ENCODE data around the gene SCYGR7. TPM values are rescaled to one million over a fixed set of nuclear protein-coding genes. Genes with fewer than 3 reads are reported as not detected.
A peak's percentile ranks its signal among the peaks of the same experiment; 100 is the strongest.
"Not testable (repeated sequence)": the region's sequence is repeated elsewhere in the genome, so short reads cannot be mapped to it uniquely, and the experiment has no call there.

SCYGR7 gene, protein sequence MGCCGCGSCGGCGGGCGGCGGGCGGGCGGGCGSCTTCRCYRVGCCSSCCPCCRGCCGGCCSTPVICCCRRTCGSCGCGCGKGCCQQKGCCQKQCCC
- total RNA-seq = not detected

DNA sequence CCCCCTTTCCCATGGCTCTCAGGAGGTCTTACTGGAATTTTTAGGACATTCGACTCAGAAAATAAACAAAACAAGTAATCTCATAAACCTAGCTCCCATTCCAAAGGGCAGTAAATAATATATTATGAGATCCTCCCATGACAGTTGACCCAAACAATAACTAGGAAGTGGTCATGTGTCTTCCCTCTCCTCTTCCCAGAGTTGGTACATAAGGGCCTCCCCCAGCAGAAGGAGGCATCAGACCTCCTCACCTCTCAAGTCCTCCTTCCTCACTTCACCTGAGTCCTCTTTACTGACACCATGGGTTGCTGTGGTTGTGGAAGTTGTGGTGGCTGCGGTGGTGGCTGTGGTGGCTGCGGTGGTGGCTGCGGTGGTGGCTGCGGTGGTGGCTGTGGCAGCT lies at the start of gene SCYGR7:
Gene SCYGR7 (plus strand): TSS at position 301 of the 400 bp plus-strand sequence. CDS start 0 bp downstream, at position 301.
- DNase-seq (ENCODE audit: low spot score) = no peak

DNA sequence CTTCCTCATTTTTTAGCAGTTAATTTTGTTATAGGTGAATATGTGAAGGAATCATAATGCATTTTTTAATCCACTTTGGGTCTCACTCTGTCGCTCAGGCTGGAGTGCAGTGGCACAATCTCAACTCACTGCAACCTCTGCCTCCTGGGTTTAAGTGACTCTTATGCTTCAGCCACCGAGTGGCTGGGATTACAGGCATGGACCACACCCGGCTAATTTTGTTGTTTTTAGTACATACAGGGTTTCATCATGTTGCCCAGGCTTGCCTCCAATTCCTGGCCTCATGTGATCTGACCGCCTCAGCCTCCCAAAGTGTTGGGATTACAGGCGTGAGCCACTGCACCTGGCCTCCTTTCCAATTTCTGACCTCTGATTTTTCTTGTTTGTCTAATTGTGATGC lies 43.9 kb upstream of the SCYGR7 start:
- no peak for DNase-seq (ENCODE audit: low spot score)

DNA sequence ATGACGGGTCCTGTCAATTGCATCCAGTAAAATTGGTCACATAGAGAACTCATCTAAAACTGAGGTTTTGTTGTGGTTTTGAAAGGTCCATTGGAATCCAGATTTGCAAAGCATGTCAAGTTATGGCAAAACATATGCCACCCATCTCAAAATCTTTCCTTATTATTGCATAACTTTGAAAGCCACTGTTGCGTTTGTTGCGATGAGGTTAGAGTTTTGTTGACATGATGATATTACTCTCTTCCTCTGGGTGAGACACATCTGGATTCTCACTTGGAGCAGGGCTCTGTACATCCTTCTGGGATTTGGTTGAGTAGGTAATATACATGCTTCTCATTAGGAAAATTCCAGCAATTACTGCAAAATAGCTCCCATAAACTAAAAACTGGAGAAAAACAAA lies 40.9 kb upstream of the SCYGR7 start:
- no peak for DNase-seq (ENCODE audit: low spot score)

DNA sequence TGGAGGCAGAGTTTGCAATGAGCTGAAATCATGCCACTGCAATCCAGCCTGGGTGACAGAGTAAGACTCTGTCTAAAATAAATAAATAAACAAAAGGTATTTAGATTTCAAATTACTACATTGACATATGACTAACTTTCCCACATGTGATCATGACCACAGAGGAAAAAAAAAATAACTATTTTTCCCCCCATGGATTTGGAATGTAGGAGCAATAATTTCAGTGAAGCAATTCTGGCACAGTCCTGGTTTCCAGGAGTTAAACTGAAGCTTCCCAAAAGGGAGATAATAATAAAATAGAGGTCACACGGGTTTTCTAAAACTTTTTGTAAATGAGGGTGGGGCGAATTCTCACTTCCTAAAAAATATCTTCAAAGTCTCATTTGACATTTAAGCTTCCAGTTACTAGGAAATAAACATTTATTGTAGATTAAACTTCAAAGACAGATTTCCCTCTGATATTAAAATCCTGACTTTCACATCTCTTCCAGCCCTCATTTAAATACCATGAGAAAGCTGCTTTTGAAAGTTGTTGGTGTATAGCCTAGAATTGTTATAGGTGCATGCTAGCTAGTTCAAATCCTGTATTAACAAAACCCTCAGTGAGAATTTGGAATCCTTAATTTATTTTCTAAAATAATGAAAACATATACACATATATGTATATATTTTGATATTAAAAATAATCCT lies 31.0 kb upstream of the SCYGR7 start:
- DNase-seq (ENCODE audit: low spot score) = no peak

DNA sequence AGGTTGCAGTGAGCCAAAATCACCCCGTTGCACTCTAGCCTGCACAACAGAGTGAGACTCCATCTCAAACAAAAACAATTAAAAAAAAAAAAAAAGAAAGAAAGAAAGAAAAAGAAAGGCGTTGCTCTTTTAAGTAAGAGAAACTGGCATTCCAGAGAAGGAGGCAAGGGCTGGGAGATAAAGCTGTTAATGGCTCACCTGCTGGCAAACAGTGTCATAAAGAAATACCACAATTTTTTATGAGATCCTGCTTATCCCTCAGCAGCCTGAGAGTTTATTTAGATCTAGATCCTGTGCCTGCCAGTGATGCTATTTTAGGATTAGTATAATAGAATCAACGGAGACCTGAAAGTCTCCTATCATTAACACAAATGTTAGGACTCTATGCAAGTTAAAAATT lies 26.6 kb upstream of the SCYGR7 start:
- DNase-seq (ENCODE audit: low spot score) = no peak

DNA sequence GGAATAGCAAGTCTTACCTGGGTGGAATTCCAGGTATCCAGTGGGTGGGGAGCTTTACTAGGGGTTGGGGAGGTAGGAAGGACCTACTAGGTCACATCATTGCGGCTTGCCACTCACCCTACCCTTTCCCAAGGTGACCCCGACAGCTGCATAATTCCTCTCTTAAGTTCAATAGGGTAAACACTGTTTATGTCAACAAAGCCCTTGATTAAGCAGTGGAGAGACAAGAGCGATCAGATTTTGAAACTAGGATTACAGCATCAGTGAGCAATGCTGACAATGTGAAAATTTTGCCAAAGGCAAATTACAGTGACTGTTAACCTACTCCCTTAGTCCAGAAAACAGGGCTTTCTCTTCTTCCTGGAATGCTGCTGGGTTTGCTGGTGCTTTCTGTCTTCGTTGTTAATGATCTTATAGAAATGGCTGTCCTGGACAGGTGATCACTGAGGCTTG lies 24.8 kb upstream of the SCYGR7 start:
- DNase-seq (ENCODE audit: low spot score) = peak; percentile 58

DNA sequence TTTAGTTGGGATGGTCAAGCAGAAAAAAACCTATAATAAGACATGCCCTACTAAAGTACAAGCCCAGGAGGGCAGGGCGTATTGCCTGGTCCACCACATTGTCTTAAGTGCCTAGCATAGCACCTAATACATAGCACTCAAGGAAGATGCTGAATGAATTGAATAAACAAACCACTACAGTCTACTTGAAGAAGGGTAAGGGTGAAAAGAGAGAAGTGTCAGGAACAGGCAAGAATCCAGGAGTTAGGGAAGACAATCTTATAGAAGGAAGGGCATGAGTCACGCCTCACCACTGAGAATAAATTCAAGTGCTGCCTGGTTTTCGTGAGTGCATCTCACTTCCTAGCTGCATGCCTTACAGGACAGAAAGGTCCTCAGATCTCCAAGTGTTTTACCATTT lies 24.2 kb upstream of the SCYGR7 start:
- no peak for DNase-seq (ENCODE audit: low spot score)

DNA sequence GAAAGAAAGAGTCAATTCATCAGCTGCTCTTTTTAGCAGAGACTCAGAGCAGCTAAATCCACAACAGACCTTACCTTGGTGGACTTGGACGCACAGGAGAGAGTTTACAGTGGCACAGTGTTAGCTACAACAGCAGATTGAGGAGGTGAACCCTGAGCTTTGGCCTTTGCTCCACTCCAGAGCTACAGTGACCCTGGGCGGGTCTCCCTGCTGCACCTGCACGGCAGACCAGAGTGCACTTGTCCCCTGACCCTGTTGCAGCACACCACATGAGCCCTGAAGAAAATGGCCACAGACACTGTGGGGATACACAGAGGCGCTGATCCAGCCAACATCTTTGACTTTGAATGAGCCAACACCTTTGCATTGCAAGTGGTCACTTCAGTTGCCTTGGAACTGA lies 21.3 kb upstream of the SCYGR7 start:
- no peak for DNase-seq (ENCODE audit: low spot score)

DNA sequence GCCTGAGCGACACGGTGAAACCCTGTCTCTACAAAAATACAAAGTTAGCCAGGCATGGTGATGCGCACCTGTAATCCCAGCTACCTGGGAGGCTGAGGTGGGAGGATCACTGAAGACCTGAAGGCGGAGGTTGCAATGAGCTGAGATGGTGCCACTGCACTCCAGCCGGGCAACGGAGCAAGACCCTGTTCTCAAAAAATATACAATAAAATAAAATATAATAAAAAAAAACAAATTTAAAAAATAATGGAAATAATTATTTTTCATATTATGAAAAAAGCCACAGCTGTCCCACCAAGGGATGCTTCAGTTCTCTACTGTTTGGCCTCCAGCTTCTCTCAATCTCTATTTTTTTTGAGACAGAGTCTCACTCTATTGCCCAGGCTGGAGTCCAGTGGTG lies 20.7 kb upstream of the SCYGR7 start:
- DNase-seq (ENCODE audit: low spot score) = no peak

DNA sequence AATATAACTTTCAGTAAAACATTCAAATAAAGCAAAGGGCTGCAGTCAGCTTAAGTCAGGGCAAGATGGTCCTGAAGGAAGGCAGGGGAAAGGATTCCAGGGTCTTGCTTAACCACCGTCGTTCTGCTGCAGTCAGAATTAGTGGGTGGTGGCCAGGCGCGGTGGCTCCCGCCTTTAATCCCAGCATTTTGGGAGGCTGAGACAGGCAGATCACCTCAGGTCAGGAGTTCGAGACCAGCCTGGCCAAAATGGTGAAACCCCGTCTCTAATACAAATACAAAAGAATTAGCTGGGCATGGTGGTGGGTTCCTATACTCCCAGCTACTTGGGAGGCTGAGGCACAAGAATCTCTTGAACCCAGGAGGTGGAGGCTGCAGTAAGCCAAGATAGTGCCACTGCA lies 17.1 kb upstream of the SCYGR7 start:
- no peak for DNase-seq (ENCODE audit: low spot score)

DNA sequence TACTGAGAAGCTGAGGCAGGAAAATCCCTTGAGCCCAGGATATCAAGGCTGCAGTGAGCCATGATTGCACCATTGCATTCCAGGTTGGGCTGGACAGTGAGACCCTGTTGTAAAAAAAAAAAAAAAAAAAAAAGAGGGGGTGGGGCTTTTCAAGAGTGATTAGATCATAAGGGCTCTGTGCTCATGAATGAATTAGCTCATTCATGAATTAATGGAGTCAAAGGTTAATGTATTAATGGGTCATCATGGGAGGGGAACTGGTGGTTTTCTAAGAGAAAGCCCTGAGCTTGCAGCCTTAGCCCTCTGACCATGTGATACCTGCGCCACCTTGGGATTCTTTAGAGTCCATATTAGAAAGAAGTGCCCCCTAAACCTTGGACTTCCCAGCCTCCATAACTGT lies 14.8 kb upstream of the SCYGR7 start:
- DNase-seq (ENCODE audit: low spot score) = no peak

DNA sequence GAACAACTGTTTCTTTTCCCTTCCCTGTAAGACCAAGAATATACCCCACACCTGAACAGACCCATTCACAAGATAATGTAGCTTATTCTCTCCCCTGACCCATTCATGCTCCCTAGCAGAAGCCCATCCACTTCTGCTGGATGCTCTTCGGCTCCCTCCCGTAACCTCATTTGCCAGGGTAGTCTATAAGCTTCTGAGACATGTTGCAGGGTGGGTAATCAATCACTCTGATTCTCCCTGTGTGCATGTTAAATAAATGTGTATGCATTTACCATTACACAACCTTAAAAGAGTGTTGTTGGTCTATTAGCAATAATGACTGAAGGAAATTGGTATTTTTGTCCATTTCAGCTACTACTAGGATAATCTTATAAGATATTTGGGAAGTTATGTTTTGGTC lies 11.6 kb upstream of the SCYGR7 start:
- DNase-seq (ENCODE audit: low spot score) = no peak

DNA sequence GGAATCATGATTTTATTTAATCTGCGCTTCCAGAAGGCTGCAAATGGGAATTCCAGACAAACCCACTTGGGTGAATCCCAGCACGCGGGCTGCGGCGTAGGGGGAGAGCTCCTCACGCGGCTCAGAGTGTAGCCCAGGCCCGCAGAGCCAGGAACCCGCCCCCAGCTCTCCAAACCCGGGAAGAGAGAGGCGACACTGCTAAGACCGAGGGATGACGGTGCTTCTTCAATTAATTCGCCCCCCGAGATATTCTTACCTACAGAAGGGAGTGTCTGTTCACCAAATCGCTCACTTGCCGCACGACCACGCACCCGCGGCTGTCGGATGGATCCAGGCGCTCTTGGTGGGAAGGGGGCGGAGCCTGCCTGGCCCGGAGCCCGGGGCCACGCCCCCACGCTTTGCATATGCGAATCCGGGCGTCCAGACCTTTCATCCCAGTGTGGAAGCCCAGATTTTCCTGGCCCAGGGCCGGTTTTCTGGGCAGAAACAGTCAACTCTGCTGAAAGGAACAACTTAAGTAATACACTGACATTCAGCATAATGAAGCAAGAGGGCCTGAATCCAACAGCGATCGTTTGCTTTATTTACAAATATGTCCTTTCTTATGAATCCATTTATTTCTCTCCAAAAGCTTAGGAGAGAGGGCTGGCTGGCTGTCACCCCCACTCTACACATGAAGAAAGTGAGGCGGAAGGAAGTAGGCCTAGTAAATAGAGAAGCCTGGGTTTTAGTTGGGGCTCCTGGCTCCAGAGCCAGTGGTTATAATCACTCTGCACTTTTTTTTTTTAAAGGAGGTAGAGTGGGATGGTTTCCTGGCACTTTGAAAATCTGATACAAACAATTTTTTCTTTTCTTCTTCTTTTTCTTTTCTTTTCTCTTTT lies 10.2 kb upstream of the SCYGR7 start, which contains the start of gene SLC19A3:
Gene SLC19A3 (minus strand): TSS at position 342 of the 881 bp plus-strand sequence. CDS start 15,710 bp downstream, outside the sequence.
- peak; percentile 94 for DNase-seq (ENCODE audit: low spot score)

DNA sequence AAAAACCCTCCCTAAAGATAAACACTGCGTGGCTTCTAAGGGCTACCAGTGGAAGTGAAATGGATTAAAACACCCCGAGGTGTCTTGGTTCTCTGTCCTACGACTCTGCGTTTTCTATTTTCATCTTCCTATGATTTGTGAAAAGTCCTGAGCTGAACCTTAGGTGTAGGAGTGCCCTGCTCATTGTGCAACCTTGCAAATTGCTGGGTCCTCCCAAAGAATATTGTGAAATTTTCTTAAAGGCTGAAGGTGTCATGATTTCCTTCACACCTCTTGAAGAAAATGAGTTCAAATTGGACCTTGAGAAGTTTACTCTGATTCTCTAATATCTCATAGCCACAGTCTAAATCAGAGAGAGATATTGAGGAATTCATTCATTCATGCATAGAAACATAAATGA lies 8.5 kb upstream of the SCYGR7 start:
- DNase-seq (ENCODE audit: low spot score) = no peak

DNA sequence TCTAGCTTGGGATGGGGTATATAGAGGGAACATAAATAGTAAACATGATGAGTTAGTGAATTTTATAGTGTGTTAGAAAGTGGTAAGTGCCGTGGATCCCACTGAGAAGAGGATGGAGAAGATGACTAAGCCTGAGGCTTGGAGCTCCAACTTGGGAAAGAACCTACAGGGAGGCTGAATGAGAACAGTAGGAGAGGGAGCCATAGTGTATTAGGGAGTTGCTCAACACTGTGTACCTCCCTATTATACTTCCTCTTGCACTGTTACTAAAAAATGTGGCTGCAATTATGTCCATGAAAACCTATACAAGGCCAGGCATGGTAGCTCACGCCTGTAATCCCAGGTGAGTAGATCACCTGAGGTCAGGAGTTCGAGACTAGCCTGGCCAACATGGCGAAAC lies 7.5 kb upstream of the SCYGR7 start:
- no peak for DNase-seq (ENCODE audit: low spot score)

DNA sequence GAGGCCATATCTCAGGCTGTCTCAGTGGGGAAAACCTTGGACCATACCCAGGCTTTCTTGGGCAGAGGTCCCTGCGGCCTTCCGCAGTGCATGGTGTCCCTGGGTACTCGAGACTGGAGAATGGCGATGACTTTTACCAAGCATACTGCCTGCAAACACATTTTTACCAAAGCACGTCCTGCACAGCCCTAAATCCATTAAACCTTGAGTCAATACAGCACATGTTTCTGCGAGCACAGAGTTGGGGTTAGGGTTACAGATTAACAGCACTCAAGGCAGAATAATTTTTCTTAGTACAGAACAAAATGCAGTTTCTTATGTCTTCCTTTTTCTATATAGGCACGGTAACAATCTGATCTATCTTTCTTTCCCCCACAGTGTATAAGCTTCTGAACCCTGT lies 5.3 kb upstream of the SCYGR7 start:
- DNase-seq (ENCODE audit: low spot score) = not testable (repeated sequence)

DNA sequence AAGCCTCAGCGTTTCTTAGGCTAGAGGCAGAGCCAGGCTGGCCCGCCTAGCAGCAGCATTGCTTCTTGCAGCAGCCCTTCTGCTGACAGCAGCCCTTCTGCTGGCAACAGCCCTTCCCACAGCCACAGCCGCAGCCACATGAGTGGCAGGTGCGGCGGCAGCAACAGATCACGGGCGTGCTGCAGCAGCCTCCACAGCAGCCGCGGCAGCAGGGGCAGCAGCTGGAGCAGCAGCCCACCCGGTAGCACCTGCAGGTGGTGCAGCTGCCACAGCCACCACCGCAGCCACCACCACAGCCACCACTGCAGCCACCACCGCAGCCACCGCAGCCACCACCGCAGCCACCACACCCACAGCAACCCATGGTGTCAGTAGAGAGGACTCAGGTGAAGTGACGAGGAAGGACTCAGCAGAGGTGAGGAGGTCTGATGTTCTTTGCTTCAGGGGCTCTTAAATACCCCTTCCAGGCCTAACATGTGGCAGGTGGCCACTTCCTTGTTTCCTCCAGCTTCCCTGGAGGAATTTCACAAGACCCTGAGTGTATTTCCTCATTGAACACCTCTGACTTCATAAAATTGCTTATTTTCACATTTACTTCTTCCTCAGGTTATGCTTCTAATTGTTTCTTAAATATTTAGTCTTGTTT lies 3.6 kb upstream of the SCYGR7 start, which contains the start of gene SCYGR6:
Gene SCYGR6 (minus strand): TSS at position 364 of the 646 bp plus-strand sequence. CDS start 0 bp downstream, at position 364.
- DNase-seq (ENCODE audit: low spot score) = no peak

DNA sequence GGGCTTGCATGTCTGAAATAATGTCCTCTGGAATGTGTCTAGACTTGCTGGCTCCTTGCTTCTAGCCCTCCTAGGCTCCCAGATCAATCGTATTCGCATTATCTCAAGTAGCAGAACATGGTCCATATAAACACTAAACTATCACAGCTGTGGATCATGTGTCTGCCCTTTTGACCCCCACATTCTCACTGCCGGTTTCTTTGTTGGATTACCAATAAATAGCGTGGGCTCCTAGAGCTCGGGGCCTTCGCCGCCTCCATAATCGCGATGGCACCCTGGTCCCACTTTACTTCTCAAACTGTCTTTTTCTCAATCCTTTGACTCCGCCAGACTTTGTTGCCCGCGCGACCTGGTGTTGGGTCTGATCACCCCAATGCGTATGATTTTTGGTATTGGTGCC lies 11.2 kb downstream of the SCYGR7 start:
- DNase-seq (ENCODE audit: low spot score) = no peak

DNA sequence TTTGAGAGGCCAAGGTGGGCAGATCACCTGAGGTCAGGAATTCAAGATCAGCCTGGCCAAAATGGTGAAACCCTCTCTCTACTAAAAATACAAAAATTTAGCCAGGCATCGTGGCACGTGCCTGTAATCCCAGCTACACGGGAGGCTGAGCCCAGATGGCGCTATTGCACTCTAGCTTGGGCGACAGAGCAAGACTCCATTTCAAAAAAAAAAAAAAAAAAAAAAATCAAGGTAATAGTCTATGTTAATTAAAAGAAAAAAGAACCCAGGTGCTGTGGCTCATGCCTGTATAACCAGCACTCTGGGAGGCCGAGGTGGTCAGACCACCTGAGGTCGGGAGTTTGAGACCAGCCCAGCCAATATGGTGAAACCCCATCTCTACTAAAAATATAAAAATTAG lies 12.6 kb downstream of the SCYGR7 start:
- DNase-seq (ENCODE audit: low spot score) = not testable (repeated sequence)

DNA sequence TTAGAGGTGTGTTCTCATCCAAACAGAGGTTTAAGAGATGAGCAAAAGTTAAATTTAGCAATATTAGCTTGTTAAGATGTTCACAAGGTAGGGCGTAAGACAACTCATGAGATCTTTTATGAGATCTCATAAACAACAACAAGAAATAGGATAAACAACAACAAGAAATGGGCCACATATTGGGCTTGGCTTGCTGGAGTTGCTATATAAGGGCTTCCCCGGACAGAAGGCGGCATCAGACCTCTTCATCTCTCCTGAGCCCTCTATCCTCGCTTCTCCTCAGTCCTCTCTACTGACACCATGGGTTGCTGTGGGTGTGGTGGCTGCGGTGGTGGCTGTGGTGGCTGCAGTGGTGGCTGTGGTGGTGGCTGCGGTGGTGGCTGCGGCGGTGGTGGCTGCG lies 17.5 kb downstream of the SCYGR7 start, which contains the start of gene SCYGR8:
Gene SCYGR8 (plus strand): TSS at position 301 of the 400 bp plus-strand sequence. CDS start 0 bp downstream, at position 301.
- no peak for DNase-seq (ENCODE audit: low spot score)

DNA sequence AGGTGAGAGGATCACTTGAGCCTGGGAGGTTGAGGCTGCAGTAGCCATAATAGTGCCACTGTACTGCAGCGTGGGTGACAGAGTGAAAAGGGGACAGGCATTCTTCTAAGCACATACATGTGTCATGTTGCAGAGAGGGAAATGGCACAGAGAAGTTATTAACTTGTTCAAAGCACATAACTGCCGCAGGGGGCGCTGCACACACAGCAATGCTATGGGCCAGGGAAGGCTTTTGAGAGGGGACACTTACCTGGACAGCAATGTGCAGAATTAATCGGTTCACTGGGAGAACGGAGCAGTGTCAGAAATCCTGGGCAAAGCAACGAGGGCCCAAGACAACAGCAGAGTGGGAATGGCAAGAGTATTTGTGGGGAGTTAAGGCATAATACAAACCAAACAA lies 19.9 kb downstream of the SCYGR7 start:
- DNase-seq (ENCODE audit: low spot score) = no peak

DNA sequence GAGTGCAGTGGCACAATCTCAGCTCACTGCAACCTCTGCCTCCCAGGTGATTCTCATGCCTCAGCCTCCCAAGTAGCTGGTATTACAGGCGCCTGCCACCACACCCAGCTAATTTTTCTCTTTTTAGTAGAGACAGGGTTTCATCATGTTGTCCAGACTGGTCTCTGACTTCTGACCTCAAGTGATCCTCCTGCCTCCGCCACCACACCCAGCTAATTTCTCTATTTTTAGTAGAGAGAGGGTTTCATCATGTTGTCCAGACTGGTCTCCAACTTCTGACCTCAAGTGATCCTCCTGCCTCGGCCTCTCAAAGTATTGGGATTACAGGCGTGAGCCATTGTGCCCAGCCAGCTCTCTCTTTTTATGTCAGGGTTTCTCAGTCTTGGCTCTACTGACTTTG lies 28.1 kb downstream of the SCYGR7 start:
- not testable (repeated sequence) for DNase-seq (ENCODE audit: low spot score)
